SKM-1 (cell line): ENCODE results near the gene FERD3L.

Experiments used
- DNase-seq: peaks from one replicate; lab custom pipeline; 2025; ENCODE audit not compliant: unreplicated experiment; lab: John Stamatoyannopoulos, UW

FERD3L gene

DNA sequence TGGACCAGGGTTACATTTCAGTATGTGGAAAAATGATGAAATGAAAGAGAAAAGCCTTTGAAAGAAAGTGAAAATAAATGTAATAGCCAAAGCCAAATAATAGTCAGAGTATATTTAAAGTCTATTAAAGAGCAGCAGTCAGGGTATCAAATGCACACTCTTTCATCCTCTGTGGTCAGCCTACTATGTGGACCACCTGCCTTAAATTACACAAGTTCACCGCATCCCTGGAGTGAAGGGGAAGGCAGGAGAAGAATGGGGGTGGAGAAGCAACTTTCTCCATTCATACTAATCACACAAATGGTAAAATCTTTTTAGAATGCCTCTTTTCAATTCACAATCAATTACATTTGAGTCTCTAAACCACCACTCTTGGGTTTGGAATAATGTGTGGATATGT lies 43.7 kb downstream of the FERD3L start:
- DNase-seq = no peak

DNA sequence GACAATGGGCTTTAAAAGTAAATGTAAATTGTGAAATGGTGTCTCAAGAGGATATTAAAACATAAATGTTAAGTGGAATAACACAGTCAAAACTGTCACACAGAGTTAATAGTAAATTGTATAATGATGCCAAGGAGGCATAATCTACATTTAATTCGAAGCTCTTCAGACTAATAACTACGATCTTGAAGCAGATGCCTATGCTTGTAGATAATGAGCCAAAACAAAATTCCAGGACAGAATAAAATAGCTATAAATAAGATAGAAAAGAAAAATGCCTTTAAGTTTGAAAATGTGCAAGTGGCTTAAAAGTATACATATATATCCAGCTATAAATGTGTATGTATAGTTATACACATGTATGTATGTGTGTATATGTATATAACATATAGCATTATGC lies 45.3 kb downstream of the FERD3L start:
- DNase-seq = no peak

- DNase-seq = no peak
Measured at GRCh38 chr7:19099194-19099593, 46.0 kb downstream of the FERD3L start.

DNA sequence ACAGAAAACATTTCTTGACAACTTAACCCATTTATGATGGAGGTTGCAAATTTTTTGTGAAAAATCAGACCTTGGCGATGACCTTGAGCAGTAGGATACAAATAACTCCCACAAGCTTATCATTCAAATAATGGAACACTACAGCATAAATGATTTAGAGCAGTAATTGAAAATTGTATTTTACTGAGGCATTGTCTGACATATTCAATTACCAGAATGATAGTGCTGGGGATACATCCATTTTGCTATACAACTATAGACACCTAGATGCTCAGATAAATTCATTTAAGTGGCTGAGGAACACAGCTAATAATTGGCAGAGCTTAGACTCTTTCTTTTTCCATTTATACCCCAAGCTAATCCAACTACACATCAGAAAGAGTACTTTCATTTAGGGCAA lies 46.7 kb downstream of the FERD3L start:
- DNase-seq = no peak

DNA sequence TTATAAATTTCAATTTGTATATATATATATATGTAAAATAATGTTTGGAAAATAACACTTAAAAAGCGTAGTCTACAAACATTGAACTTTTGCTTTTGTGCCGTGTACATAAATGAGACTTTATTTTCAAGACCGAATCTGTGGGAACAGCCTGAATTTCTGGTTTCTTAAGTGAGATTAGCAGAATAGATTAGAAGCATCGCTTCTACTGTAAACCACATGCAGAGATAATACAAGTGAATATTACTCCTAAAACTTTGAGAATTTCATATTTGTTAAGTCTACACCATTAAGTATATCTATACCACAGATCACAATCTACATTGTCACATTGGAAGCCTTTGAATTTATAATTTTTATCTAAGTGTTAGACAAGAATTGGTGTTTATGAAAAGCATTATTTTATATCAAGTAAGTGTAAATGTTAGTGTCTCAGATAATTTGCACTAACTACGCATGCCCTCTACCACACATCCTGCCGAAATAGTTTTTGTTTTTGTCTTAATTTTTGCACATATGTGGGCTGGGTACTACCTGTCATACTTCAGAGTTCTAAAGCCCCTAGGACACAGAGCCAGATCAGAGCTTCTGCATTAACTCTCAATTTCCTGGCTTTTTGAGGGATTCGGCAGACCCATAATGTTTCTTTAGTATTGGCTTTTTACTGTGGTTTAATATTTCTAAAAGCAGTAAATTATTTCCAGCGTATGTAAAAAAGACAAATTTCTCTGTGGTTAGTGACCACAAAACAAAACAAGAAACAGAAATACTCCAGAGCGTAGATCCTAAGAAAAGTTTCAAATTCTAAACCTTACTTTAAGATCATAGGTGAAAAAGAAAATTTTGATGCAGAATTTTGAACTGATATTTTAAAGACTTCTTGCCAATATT lies 47.8 kb downstream of the FERD3L start:
- no peak for DNase-seq

GRCh38 chr7:19095353-19095860 lies 49.8 kb downstream of the FERD3L start:
- DNase-seq = no peak
